Stimulated activated CD4-positive, alpha-beta T cell treated with anti-CD3 and anti-CD28 coated beads, TNF-alpha, amount 100 ng/mL, for 48 hours (primary cell): ENCODE results near the gene IBSP.

Experiments used
- DNase-seq, 3 donors: peaks; one replicate each; pipeline ENCODE4 v3.0.0-alpha.2; 2020; ENCODE audit warnings: low read depth in 3 of 3

IBSP gene, protein sequence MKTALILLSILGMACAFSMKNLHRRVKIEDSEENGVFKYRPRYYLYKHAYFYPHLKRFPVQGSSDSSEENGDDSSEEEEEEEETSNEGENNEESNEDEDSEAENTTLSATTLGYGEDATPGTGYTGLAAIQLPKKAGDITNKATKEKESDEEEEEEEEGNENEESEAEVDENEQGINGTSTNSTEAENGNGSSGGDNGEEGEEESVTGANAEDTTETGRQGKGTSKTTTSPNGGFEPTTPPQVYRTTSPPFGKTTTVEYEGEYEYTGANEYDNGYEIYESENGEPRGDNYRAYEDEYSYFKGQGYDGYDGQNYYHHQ

DNA sequence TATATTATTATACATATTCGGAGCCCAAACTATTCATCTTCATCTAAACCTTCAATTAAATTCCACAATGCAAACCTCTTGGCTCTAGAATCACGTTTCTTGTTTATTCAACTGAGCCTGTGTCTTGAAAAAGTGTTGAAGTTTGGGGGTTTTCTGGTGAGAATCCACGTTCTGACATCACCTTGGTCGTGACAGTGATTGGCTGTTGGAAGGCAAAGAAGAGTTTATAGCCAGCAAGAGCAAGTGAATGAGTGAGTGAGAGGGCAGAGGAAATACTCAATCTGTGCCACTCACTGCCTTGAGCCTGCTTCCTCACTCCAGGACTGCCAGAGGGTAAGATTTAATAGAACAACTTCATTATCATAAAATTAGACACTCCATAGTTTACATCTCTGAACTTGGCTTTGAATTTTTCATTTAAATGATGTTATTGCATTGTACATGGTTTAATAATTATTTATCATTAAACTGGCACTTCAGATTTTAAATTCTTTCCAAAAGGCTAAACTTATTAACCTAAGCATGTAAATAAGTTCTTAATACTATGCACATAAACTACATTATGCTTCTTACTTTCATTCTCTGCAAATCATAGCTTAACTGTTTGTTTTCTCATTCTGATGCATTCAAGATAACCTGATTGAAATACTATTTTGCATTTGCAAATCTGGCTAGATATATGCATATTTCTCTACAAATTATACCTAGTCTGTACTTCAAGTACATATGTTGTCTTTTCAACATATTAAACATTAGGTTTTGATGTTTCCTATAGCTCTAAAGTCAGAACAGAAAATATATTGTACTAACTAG is at the start of gene IBSP:
Gene IBSP (plus strand): TSS at position 254 of the 813 bp plus-strand sequence. CDS start 2,808 bp downstream, outside the sequence.
- DNase-seq, result no peak

DNA sequence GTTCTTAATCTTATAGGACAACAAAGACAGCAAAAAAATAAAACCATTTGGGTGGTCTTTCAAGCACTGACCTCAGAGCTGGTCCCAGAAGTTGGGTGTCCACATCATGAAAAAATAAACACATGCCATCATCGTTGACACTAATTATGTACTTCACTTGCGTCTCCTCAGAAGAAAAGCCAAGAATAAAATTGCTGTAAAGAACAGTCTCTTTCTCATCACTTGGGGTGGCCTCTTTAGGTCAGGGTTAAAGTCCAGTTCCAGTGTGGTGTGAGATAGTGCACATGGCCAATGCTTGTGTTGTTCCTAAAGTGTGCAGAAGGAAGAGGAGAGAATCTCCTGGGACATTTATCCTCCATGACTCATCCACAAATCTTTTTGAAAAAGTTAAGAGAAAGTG is 49.5 kb upstream of the IBSP start:
- DNase-seq, result no peak

DNA sequence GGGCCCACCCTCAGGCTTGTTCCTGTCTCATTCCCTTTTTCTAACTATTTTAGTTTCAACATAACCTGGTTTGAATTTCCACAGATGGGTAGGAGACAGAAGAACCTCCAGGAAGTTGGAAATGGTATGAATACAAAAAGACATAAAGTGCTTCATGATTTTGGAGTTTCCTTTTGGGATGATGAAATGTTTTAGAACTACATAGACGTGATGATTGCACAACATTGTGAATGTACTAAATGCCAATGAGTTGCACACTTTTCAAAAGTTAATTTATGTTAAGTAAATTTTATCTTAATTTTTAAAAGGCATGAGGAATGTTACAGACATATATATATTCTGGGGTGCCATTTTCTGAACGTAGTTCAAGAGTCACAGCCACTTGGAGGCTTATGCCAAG is 41.1 kb upstream of the IBSP start:
- DNase-seq, result no peak

DNA sequence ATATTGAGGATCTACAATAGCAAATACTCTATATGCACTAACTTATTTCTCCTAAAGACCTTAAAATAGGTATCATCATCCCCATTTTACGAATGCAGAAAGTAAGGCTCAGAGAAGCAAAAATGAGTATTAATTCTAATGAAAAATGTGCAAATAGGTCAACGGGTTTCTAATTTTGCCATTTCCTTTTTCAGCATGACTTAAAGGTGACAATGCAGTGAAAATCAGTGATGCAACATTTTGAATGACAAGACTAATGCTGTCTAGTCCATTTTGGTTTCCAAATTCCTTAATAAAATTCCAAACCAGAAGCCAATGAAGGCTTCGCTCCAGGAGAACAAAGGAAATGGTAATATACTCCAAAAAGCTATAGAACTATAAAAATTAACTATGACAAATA is 37.0 kb upstream of the IBSP start:
- DNase-seq, result no peak

DNA sequence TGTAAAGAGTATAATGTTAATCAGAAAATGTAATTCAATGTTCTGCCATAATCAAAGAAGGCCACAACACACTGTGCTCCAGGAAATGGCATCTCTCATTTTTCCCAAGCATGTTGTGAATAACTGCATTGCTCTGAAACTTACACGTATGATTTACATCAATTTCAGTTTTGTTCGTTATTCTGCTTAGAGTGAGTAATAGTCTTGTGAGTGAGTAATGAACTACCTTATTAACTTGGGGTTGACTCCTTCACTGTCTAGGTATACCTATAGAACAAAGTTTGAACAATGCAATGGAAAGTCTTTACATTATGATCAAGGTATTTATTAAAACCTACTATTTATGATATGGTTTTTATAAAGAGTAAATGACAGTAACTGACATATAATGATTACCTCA is 17.8 kb upstream of the IBSP start:
- no peak for DNase-seq

DNA sequence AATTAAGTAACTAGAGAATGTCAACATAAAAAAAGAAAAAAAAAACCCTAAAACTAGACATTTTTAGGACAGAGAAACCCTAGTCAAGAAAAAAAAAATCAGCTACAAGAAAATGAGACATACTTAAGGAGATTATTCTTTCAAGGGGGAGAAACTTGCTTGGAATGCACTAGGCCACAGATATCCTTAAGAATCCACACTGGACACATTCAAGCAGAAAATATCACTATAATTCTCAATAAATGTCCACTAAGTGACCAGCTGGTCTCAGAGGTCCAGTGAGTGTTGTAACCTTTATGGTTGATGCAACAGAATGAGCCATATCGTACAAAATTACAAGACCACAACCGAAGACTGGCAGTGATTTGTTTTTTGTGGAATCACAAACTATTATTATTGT is 15.6 kb upstream of the IBSP start:
- no peak for DNase-seq

DNA sequence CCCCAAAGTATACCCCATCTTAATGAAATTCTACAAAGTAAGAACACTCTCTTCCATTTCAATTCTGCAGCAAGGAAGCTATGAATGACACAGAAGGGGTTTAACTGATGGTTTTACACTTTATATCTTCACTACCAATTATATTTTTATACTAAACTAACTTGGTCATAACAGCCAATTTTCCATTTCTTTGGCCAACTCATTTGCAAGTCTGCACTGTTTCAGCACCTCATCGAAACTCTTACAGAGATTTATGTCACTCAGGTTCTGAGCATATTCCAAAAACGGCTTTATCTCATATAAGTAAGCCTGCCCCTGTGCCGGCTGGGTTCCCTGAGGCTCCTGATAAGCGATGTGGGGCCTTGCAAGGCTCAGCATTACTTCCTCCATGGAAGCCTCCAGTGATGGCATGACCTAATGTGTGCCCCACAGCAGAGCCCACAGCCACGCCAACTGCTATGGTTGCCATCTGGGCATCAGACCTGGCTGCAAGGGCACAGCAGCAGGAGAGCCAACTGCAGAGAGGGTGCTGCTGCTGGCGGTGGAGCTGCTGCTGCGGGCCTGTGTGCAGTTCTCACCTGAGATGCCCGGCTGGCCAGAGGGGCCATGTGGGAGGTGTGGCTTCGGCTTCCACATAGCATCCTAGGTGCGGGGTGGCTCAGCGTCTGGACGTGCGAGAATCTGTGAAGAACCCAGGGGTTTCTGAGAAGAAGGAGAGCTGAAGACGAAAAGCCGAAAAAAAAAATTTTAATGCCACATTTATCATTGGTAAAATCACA is 13.4 kb upstream of the IBSP start:
- DNase-seq, result no peak

DNA sequence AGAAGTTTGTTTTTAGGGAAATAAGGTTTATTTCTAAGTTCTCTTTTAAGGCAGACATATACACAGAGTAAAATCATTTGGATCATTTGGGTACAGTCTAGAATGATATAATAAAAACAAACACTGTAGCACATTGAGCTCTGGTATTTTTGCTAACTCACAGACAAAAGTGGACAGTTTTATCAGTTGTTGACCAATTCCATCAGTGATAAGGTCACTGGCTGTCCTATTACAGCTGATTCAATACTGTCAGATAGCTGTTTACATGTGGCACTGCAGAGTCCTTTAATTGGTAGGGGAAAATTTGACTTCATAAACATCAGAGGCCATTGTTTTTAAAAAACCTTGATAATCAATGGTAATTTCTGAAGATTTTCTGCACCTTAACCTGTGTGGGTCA is 3.5 kb downstream of the IBSP start:
- no peak for DNase-seq

DNA sequence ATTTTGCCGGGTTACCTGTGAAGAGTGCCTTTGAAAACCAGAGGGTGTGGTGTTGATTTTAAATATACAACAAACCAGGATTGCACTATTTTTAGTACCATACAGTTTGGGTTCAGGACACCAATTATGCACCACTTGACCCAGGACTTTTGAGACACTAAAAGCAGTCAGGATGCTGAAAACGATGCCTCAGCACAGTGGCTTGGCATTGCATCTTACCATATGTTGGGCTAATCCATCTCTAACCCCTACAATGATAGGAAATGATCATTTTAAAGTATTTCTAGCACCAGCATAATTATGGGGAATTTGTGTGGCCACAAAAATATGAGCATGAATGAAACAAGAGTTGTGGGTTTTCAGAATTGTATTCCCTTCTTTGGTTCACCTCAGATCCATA is 4.1 kb downstream of the IBSP start:
- no peak for DNase-seq

DNA sequence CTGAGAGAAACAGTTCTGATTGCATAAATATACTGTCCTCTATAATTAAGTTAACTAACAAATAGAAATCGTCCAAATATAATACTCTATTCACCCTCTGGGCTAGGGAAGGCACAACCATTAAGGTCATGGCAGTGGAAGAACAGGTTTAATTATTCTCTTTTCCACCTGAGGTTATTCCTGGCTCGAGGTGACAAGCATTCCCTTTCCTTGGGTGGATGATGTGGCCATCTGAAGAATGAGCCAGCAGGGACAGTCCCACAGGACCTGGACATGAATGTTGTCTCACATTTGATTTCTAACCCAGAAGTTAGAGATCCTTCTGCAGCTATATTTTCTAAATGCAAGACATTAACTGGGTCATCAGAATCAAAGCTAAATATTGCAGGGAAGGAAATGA is 5.5 kb downstream of the IBSP start:
- DNase-seq, result no peak

DNA sequence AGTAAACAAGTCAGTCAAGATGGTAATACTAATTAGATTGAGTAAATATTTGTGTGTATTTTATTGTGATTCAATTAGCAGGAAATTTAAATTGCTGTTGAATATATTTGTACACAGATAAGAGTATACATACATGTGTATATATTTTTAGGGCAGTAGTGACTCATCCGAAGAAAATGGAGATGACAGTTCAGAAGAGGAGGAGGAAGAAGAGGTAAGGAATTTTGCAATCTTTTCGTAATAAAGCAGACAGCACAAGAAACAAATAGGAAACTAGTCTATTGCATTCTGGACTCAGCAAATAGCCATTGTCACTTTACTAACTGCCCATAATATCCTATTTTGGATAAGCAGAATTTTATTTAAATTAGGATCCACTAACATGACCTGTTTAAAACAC is 6.6 kb downstream of the IBSP start:
- no peak for DNase-seq

DNA sequence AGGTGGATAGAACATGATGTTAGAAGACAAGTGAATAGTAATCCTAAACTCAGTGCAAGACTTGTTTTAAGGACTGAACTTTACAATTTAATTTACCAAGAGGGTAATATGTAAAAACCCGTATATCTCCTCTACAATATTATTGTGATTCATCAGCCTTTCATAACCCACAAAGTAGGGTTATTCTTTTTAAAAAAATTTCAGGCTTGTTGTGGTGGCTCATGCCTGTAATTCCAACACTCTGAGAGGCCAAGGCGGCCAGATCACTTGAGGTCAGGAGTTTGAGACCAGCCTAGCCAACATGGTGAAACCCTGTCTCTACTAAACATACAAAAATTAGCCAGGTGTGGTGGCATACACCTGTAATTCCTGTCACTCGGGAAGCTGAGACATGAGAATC is 7.2 kb downstream of the IBSP start:
- no peak for DNase-seq

DNA sequence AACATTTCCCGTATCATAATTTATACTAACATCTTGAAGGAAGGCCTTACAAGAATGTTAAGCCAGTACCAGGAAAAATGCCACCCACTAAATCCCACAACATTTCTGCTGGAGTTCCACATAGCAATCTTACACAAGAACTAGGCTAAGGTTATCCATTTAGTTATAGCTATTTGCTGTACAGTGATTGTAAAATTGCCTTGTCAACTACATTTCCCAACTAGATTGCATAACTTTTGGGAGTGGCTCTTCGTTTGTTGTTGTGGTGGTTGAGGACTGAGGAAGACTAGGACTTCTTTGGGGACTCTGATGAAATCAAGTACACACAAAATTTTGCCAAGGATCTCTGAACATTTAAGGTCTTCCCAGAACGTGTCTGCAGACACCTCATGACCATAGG is 8.0 kb downstream of the IBSP start:
- DNase-seq, result no peak

DNA sequence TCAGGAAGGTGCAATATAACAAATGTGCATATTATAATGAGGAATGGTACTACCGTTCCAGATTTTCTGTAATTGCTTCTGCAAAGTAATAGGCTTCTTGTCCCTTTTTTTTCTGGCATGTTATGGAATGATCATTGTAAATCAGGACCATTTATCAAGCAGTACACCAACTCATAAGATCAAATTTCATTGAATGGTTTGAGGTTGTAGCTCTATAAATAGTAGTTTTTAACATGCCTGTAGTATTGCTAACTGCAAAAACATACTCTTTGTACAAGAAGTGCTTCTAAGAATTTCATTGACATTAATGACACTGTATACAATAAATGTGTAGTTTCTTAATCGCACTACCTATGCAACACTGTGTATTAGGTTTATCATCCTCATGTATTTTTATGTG is 12.6 kb downstream of the IBSP start:
- DNase-seq, result no peak

DNA sequence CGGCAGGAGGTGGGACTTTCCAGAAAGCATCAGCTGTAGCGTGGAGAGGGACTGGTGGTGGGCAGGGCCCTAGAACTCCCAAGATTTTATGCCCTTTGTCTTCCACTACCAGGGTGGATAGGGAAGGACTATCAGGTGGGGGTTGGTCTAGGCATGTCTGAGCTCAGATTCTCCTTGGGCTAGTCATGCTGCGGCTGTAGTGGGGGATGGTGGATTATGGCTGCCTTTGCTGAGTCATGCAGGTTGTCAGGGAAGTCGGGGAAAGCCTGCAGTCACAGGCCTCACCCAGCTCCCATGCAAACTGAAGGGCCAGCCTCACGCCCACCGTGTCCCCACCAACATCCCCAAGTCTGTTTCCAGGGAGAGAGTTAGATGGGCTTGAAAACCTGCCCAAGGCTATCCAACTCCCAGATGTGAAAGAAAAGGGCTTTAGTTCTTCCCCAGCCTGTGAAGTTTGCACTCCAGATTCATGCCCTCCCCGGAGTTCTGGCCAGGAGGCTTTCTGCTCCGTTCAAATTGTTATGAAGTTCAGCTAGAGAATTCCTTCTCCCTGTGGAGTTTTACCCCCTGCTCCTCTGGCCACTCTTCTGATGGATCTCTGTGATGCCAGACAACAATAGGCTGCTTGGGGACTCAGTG is 20.0 kb downstream of the IBSP start:
- no peak for DNase-seq

DNA sequence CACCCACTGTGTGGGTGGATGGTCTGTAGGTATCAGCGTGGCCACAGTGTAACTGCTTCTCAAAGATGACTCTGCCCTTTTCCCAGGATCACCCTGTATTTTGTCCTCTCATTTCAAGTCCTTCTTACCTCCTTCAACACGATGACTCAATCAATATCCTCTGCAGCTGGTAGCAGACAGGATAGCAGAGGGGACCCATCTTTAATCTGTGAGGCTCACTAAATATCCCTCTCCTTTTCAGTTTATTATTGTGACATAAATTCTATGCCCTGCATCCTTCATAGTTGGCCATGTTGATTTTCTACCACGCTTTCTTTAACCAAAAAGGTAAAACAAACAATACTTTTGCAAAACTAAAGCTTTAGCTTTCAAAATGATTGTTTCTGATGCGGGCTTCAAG is 23.8 kb downstream of the IBSP start:
- no peak for DNase-seq

DNA sequence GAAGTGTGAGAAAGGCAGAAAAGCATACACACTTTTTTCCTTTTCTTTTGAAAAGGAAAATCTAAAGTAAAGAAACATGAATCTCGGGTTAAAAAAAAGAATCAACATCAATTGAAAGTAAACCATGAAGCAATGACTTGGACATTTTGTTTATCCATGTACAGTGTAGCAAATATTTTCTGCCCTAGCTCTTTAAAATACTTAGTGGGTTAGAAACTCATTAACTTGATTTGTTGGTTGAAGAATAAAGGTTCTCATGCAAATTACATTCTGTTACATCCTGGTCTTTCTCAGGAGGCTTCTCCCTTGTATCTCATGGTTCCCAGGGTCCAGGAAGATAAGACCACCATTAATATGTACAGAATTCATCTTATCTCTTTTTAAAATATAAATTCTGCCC is 24.4 kb downstream of the IBSP start:
- no peak for DNase-seq

DNA sequence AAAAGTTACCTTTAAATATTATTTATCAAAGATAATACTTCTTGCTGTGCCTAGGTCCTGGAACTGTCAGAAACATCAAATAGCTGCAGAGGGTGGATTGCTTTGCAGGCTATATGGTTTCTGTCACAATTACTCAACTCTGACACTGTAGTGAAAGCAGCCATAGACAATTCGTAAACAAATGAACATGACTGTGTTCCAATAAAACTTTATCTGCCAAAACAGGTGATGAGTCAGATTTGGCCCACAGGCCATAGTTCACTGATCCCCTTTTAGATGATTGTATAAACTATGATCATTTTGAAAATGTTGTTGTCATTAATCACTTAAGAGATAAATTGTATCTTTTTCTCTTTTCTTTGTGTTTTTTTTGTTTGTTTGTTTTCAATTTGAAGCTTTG is 25.0 kb downstream of the IBSP start:
- DNase-seq, result no peak

DNA sequence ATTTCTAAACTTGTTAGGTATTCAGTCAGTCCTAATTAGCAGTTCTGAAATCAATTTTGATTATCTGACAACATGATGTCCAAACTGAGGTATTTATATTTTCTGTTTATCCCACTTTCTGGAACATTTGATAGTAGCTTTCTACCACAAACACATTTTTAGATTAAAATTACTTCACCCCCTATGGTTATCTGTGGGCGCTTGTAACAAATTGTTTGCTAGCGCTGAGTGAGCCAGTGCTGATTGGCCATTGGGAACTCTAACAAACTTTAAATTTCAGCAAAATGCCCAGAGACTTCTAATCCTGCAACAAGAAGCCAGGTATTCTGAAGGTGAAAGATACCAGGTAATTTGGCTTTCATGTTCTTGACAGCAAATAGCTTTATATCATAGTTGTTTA is 33.3 kb downstream of the IBSP start, which contains the start of gene MEPE:
Gene MEPE (plus strand): TSS at position 301 of the 400 bp plus-strand sequence. CDS start 1,746 bp downstream, outside the sequence.
- DNase-seq, result no peak

DNA sequence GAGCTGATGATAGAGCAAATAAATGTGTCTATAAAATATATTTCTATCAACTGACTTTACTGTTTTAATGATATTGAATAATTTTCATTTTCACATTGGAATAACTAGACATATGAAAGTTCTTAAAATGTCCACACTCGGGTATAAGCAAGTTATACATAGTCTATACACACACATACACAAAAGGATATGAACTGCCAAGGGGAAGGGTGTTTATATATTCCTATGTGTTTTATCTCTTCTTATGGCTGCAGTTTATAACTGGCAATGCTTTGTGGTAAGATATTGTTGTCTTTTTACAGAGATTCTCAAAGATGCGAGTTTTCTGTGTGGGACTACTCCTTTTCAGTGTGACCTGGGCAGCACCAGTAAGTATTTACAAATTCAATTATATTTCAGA is 35.0 kb downstream of the IBSP start:
- no peak for DNase-seq

DNA sequence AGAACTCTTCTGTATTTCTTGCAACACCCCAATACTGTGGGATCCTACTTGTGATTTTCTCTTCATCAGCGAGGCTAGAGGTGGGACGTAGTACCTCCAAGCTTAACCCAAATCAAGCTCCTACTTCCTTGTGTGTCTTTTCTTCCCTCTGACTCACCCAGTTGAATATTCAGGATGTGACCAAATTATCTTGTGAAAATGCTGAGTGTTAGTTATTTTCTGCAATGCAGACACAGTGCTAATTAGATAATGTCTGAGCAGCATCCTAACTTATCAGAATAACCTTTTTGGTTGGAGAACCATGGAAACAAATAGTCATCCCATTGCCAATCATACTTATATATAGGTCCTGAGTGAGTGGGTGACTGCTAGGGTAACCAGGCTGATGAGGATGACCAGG is 35.8 kb downstream of the IBSP start:
- no peak for DNase-seq

DNA sequence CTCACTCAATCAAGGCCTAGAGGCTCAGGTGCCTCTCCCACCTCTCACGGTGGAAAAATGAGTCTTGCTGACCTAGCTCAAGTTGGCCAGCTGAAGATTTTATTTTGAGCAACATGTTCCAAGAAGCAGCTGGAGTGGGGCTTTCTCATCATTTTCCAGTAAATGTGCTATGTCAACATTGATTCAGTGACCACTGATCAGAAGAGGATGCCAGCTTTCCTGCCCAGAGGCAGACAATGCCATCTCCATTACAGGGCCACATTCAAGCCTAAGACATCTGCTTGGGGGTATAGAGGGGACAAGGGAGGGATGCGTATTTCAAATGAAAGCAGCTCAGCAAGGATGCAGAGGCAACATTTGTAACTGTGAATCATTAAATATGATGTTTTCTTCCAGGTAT is 36.4 kb downstream of the IBSP start:
- no peak for DNase-seq
